ENCODE results near the gene SLC8A1. TPM values are rescaled to one million over a fixed set of nuclear protein-coding genes. Genes with fewer than 3 reads are reported as not detected.

The SLC8A1 gene
- total RNA-seq, 1 experiment from 2014 or later, result 1.7 TPM

- Mint-ChIP-seq H3K9me3 (no peaks in the 10 kb centered on the region), H3K4me3 (no peak overlapping the region), H3K27ac (no peak overlapping the region), H3K4me1 (peaks cover 15 to 25% of the 10 kb centered on the region in 2 experiments), H3K27me3 (ENCODE audit: low read depth) (no peaks in the 10 kb centered on the region), H3K36me3 (ENCODE audit: insufficient read depth in 1 of 3, low read depth in 3 of 3) (no peaks in the 10 kb centered on the region)
- no peak overlapping the region for H2AK5ac ChIP-seq (ENCODE audit: insufficient read length, low read length)
- H4K20me1 ChIP-seq (ENCODE audit: control insufficient read depth, insufficient read depth, insufficient read length), result no peaks in the 10 kb centered on the region
- H2BK12ac ChIP-seq (ENCODE audit: insufficient read length, low read depth, low read length), result no peak overlapping the region
- H2AFZ ChIP-seq (ENCODE audit: low read length), result no peak overlapping the region
- TF ChIP-seq CTCF (conservative IDR thresholded peaks at IDR 0.05), result no peak
- H3T11ph ChIP-seq (ENCODE audit: low read length), result no peak overlapping the region
- no peaks in the 10 kb centered on the region for H3K9me3 ChIP-seq (ENCODE audit: control insufficient read depth, low read depth, low read length)
- H4K8ac ChIP-seq (replicated peaks; ENCODE audit: insufficient read length, low read depth, low read length), result no peak overlapping the region
- H3K18ac ChIP-seq (ENCODE audit: insufficient read length, low read depth, low read length), result no peak overlapping the region
- no peak overlapping the region for H3K56ac ChIP-seq (ENCODE audit: insufficient read length, low read depth, low read length)
- H3K27me3 ChIP-seq (ENCODE audit: insufficient read depth, low read length), result no peaks in the 10 kb centered on the region
- no peak overlapping the region for H4K91ac ChIP-seq (ENCODE audit: insufficient read length, low read depth, low read length)
- H2BK20ac ChIP-seq (ENCODE audit: low read depth, low read length, poor library complexity, severe bottlenecking), result no peak overlapping the region
- no peaks in the 10 kb centered on the region for H3K79me1 ChIP-seq (ENCODE audit: insufficient read depth, low read depth, low read length, poor library complexity, severe bottlenecking)
- no peaks in the 10 kb centered on the region for H3K4me1 ChIP-seq (ENCODE audit: insufficient read depth, low read length)
- WGBS (ENCODE audit: extremely low coverage, insufficient read length, low lambda C conversion rate), result no CpG with 5 or more reads among the region's 5 CpGs
- no peak overlapping the region for H3K27ac ChIP-seq (ENCODE audit: insufficient read length, low read depth, low read length)
- no peak overlapping the region for H2BK120ac ChIP-seq (ENCODE audit: low read depth, low read length, poor library complexity, severe bottlenecking)
- H4K5ac ChIP-seq (ENCODE audit: insufficient read length, low read depth, low read length), result no peak overlapping the region
- no peaks in the 10 kb centered on the region for H3K23me2 ChIP-seq (ENCODE audit: insufficient read length, low read depth, low read length, poor library complexity, severe bottlenecking)
- H3K9ac ChIP-seq (ENCODE audit: extremely low read depth, insufficient read length, low read length), result no peak overlapping the region
- no peaks in the 10 kb centered on the region for H3K79me2 ChIP-seq (ENCODE audit: insufficient read depth, low read length)
- no peak overlapping the region for H2BK5ac ChIP-seq (ENCODE audit: insufficient read length, low read length)
- no peak overlapping the region for H2BK15ac ChIP-seq (ENCODE audit: low read depth, low read length)
- no peak overlapping the region for H3K4me2 ChIP-seq (ENCODE audit: insufficient read depth, insufficient read length, low read length)
- no peak overlapping the region for H3K23ac ChIP-seq (ENCODE audit: insufficient read length, low read depth, low read length)
- no peak overlapping the region for H3K4ac ChIP-seq (ENCODE audit: low read depth, low read length)
- no peak overlapping the region for H3K14ac ChIP-seq (ENCODE audit: insufficient read depth, low read length)
- no peak for DNase-seq
Measured at GRCh38 chr2:40190457-40190856, 261.4 kb downstream of the SLC8A1 start.

Data from H9 (cell line).